Hindlimb muscle (tissue), 1 donor: ENCODE data around the gene IQGAP2. TPM values are rescaled to one million over a fixed set of nuclear protein-coding genes. Genes with fewer than 3 reads are reported as not detected.

Source experiments
- DNase-seq: peaks from one replicate; pipeline ENCODE4 v3.0.0-alpha.2; 2013
- polyA plus RNA-seq: library from polyadenylated mRNA; unstranded; fragments of 120-200 nt; gene quantifications from one replicate; pipeline ENCODE4 v1.2.1, GENCODE V29; 2013; ENCODE audit not compliant: insufficient read length

Gene IQGAP2
- polyA plus RNA-seq, 1 donor = 6.6 TPM

- no peak for DNase-seq
Observed at GRCh38 chr5:76451031-76451701, 48.1 kb downstream of the IQGAP2 start.

GRCh38 chr5:76455531-76456133 is 52.5 kb downstream of the IQGAP2 start:
- no peak for DNase-seq

- no peak for DNase-seq
Observed at GRCh38 chr5:76456258-76456657, 53.2 kb downstream of the IQGAP2 start.

GRCh38 chr5:76457674-76458485 is 54.8 kb downstream of the IQGAP2 start:
- DNase-seq = no peak

GRCh38 chr5:76458486-76458830 is 55.4 kb downstream of the IQGAP2 start:
- no peak for DNase-seq

- DNase-seq = no peak
Observed at GRCh38 chr5:76460104-76460503, 57.0 kb downstream of the IQGAP2 start.

- no peak for DNase-seq
Observed at GRCh38 chr5:76462097-76462667, 59.1 kb downstream of the IQGAP2 start.

- DNase-seq = no peak
Observed at GRCh38 chr5:76467216-76467615, 64.1 kb downstream of the IQGAP2 start.

- DNase-seq = no peak
Observed at GRCh38 chr5:76468635-76469425, 65.7 kb downstream of the IQGAP2 start.

- no peak for DNase-seq
Observed at GRCh38 chr5:76469656-76470290, 66.7 kb downstream of the IQGAP2 start.

- no peak for DNase-seq
Observed at GRCh38 chr5:76470976-76471375, 67.9 kb downstream of the IQGAP2 start.

- no peak for DNase-seq
Observed at GRCh38 chr5:76471406-76471805, 68.3 kb downstream of the IQGAP2 start.

- DNase-seq = no peak
Observed at GRCh38 chr5:76471987-76472334, 68.9 kb downstream of the IQGAP2 start.

- DNase-seq = no peak
Observed at GRCh38 chr5:76472335-76473008, 69.4 kb downstream of the IQGAP2 start.

- no peak for DNase-seq
Observed at GRCh38 chr5:76473009-76473336, 69.9 kb downstream of the IQGAP2 start.

GRCh38 chr5:76473661-76474060 is 70.6 kb downstream of the IQGAP2 start:
- no peak for DNase-seq

- DNase-seq = no peak
Observed at GRCh38 chr5:76474377-76474776, 71.3 kb downstream of the IQGAP2 start.

GRCh38 chr5:76475385-76475784 is 72.3 kb downstream of the IQGAP2 start:
- no peak for DNase-seq

- DNase-seq = no peak
Observed at GRCh38 chr5:76475936-76476335, 72.9 kb downstream of the IQGAP2 start.

GRCh38 chr5:76476474-76477038 is 73.5 kb downstream of the IQGAP2 start:
- DNase-seq = no peak

GRCh38 chr5:76477061-76477460 is 74.0 kb downstream of the IQGAP2 start:
- DNase-seq = no peak
